ENCODE data around the gene CD4. TPM values are rescaled to one million over a fixed set of nuclear protein-coding genes. Genes with fewer than 3 reads are reported as not detected.

CD4 gene
- total RNA-seq, 1 experiment from 2014 or later = 0.42 TPM

GRCh38 chr12:6770094-6770493, 19.2 kb upstream of the CD4 start:
- no peaks in the 10 kb centered on the region for H3K9me2 ChIP-seq (ENCODE audit: insufficient read depth)
- RAD21 ChIA-PET (ENCODE audit: low non-redundant PET in 1 of 2, low total read pairs in 2 of 2, uncharacterized antibody in 2 of 2, unreplicated experiment in 2 of 2) = interaction anchor here in 1 of 2 experiments (0.7 kb wide), 1 partner anchor 18 kb away, joined by 4 read pairs; no protein-coding TSS in a partner anchor
- no peak overlapping the region for H2AFZ ChIP-seq (ENCODE audit: low read depth, low read length, poor library complexity, severe bottlenecking)
- no TSS peak for BruUV-seq (replicated peaks)
- DNase-seq (ENCODE audit: low read depth, low spot score) (no peak), ATAC-seq (no peak)
- no peaks in the 10 kb centered on the region for H3K9me3 ChIP-seq (ENCODE audit: control insufficient read depth in 1 of 2, insufficient read depth in 1 of 2, low read depth in 1 of 2, low read length in 2 of 2)
- intact Hi-C loops (cut with micrococcal nuclease) = no loop called here
- CTCF ChIA-PET = no interaction called here
- H3K4me3 ChIP-seq (replicated peaks in 1 of 2; ENCODE audit: low read depth in 1 of 2, low read length in 2 of 2) = no peak overlapping the region
- peaks cover 29% of the 10 kb centered on the region for H3K79me2 ChIP-seq (ENCODE audit: insufficient read depth, low read length)
- H3K36me3 ChIP-seq (ENCODE audit: control insufficient read depth in 1 of 2, insufficient read depth in 2 of 2, low read length in 2 of 2) = peaks cover 9 to 13% of the 10 kb centered on the region in 2 experiments; a peak in 3 of 4 replicates
- H3K9ac ChIP-seq (ENCODE audit: low read length) = no peak overlapping the region
- no peaks in the 10 kb centered on the region for H3K27me3 ChIP-seq (ENCODE audit: insufficient read depth, low read length)
- POLR2A ChIA-PET = no interaction called here
- H3K27ac ChIP-seq (ENCODE audit: low read depth, low read length) = no peak overlapping the region; the same call in 1 of the 2 replicates
- H3K4me2 ChIP-seq (ENCODE audit: low read length) = no peak overlapping the region
- no peaks in the 10 kb centered on the region for H4K20me1 ChIP-seq (ENCODE audit: insufficient read depth)
- TF ChIP-seq SRF (IDR thresholded peaks at IDR 0.05; ENCODE audit: low read depth) (no peak), MAX (IDR thresholded peaks at IDR 0.05) (no peak), RAD21 (IDR thresholded peaks at IDR 0.05; ENCODE audit: low read depth) (no peak), TCF7L2 (IDR thresholded peaks at IDR 0.05; ENCODE audit: borderline replicate concordance, extremely low read depth, insufficient read depth, insufficient read length) (no peak), EZH2 (IDR thresholded peaks at IDR 0.05) (no peak), POLR2AphosphoS5 (IDR thresholded peaks at IDR 0.05; ENCODE audit: low read depth, low read length) (no peak), ZNF274 (IDR thresholded peaks at IDR 0.05; ENCODE audit: low read depth, low read length) (no peak), ATF3 (IDR thresholded peaks at IDR 0.05) (no peak), CEBPB (IDR thresholded peaks at IDR 0.05; ENCODE audit: low read depth) (no peak), JUND (IDR thresholded peaks at IDR 0.05) (no peak), CTCF (IDR thresholded peaks at IDR 0.05 in 2 of 3, conservative IDR thresholded peaks at IDR 0.05 in 1 of 3; ENCODE audit: borderline replicate concordance in 1 of 3, insufficient read depth in 1 of 3, low read depth in 2 of 3, low read length in 2 of 3) (no peak), FOSL1 (IDR thresholded peaks at IDR 0.05; ENCODE audit: low read depth) (no peak), EZH2phosphoT487 (IDR thresholded peaks at IDR 0.05; ENCODE audit: borderline replicate concordance) (no peak), REST (IDR thresholded peaks at IDR 0.05; ENCODE audit: low read depth) (no peak), ZFX (IDR thresholded peaks at IDR 0.05) (no peak), POLR2A (IDR thresholded peaks at IDR 0.05; ENCODE audit: borderline replicate concordance, extremely low read depth, insufficient read depth, insufficient read length) (no peak), YY1 (IDR thresholded peaks at IDR 0.05; ENCODE audit: extremely low read depth, insufficient replicate concordance, low read depth, low read length) (no peak)
- H3K4me1 ChIP-seq (ENCODE audit: control insufficient read depth in 1 of 2, insufficient read depth in 2 of 2, low read length in 2 of 2) = peaks cover 26 to 50% of the 10 kb centered on the region in 2 experiments
